ENCODE data around the gene PIAS2.
"Not testable (repeated sequence)": the region's sequence is repeated elsewhere in the genome, so short reads cannot be mapped to it uniquely, and the experiment has no call there.

The PIAS2 gene

GRCh38 chr18:46899274-46899948, 17.9 kb downstream of the PIAS2 start:
- DNase-seq (ENCODE audit: low spot score): no peak

GRCh38 chr18:46894124-46894523, 23.2 kb downstream of the PIAS2 start:
- DNase-seq (ENCODE audit: low spot score): no peak

GRCh38 chr18:46893360-46893759, 23.9 kb downstream of the PIAS2 start:
- DNase-seq (ENCODE audit: low spot score): peak; percentile 21

- DNase-seq (ENCODE audit: low spot score): no peak
These were observed 24.5 kb downstream of the PIAS2 start for GRCh38 chr18:46892842-46893241.

GRCh38 chr18:46891742-46892214, 25.5 kb downstream of the PIAS2 start:
- no peak for DNase-seq (ENCODE audit: low spot score)

GRCh38 chr18:46888965-46889364, 28.3 kb downstream of the PIAS2 start:
- no peak for DNase-seq (ENCODE audit: low spot score)

GRCh38 chr18:46886893-46887292, 30.4 kb downstream of the PIAS2 start:
- no peak for DNase-seq (ENCODE audit: low spot score)

GRCh38 chr18:46883180-46883579, 34.1 kb downstream of the PIAS2 start:
- no peak for DNase-seq (ENCODE audit: low spot score)

- no peak for DNase-seq (ENCODE audit: low spot score)
These were observed 39.8 kb downstream of the PIAS2 start for GRCh38 chr18:46877329-46877987.

- DNase-seq (ENCODE audit: low spot score): no peak
These were observed 49.0 kb downstream of the PIAS2 start for GRCh38 chr18:46868169-46868921.

GRCh38 chr18:46867367-46868143, 49.8 kb downstream of the PIAS2 start:
- DNase-seq (ENCODE audit: low spot score): no peak

- DNase-seq (ENCODE audit: low spot score): no peak
These were observed 50.8 kb downstream of the PIAS2 start for GRCh38 chr18:46866523-46866922.

GRCh38 chr18:46865245-46865644, 52.1 kb downstream of the PIAS2 start:
- not testable (repeated sequence) for DNase-seq (ENCODE audit: low spot score)

GRCh38 chr18:46859855-46860254, 57.5 kb downstream of the PIAS2 start:
- no peak for DNase-seq (ENCODE audit: low spot score)

- no peak for DNase-seq (ENCODE audit: low spot score)
These were observed 59.0 kb downstream of the PIAS2 start for GRCh38 chr18:46858290-46858689.

- DNase-seq (ENCODE audit: low spot score): no peak
These were observed 60.3 kb downstream of the PIAS2 start for GRCh38 chr18:46856973-46857372.

GRCh38 chr18:46849007-46849406, 68.3 kb downstream of the PIAS2 start:
- DNase-seq (ENCODE audit: low spot score): no peak

- DNase-seq (ENCODE audit: low spot score): no peak
These were observed 73.9 kb downstream of the PIAS2 start for GRCh38 chr18:46843372-46843771.

- no peak for DNase-seq (ENCODE audit: low spot score)
These were observed 74.7 kb downstream of the PIAS2 start for GRCh38 chr18:46842583-46842982.

GRCh38 chr18:46833899-46834298, 83.4 kb downstream of the PIAS2 start:
- no peak for DNase-seq (ENCODE audit: low spot score)

GRCh38 chr18:46832849-46833248, 84.5 kb downstream of the PIAS2 start:
- no peak for DNase-seq (ENCODE audit: low spot score)

- not testable (repeated sequence) for DNase-seq (ENCODE audit: low spot score)
These were observed 84.9 kb downstream of the PIAS2 start for GRCh38 chr18:46832422-46832821.
